GM12873 (cell line): Measurements from ENCODE around the gene DPF3.

Source experiments
- TF ChIP-seq, protein P1 (sequence below): IDR thresholded peaks from 2 replicates; pipeline ENCODE4 v1.5.1; 2012; ENCODE audit warnings: low read depth, mild to moderate bottlenecking, moderate library complexity, low read length, control low read depth; ENCODE audit not compliant: insufficient read depth; ENCODE audit errors: missing control alignments

Gene DPF3

DNA sequence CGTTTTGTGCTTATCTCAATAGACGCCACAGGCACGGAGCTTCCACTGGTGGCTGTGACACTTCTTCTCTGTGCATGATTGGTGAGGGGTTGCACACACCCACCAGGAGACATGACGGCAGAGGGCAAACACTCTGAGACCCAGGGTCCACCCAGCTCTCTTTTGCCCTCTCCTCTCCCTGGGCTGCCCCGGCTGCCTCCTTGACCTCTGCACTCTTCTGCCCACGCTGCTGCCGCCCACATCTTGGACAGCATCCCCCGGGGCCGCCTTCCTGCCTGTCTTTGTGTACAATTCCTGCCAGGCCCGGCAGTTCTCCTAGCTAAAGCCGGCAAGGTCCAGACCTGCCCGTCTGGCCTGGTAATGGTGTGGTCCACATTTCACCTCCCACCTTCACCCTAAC is 44.7 kb downstream of the DPF3 start:
- TF ChIP-seq, protein P1, sequence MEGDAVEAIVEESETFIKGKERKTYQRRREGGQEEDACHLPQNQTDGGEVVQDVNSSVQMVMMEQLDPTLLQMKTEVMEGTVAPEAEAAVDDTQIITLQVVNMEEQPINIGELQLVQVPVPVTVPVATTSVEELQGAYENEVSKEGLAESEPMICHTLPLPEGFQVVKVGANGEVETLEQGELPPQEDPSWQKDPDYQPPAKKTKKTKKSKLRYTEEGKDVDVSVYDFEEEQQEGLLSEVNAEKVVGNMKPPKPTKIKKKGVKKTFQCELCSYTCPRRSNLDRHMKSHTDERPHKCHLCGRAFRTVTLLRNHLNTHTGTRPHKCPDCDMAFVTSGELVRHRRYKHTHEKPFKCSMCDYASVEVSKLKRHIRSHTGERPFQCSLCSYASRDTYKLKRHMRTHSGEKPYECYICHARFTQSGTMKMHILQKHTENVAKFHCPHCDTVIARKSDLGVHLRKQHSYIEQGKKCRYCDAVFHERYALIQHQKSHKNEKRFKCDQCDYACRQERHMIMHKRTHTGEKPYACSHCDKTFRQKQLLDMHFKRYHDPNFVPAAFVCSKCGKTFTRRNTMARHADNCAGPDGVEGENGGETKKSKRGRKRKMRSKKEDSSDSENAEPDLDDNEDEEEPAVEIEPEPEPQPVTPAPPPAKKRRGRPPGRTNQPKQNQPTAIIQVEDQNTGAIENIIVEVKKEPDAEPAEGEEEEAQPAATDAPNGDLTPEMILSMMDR, result no peak

DNA sequence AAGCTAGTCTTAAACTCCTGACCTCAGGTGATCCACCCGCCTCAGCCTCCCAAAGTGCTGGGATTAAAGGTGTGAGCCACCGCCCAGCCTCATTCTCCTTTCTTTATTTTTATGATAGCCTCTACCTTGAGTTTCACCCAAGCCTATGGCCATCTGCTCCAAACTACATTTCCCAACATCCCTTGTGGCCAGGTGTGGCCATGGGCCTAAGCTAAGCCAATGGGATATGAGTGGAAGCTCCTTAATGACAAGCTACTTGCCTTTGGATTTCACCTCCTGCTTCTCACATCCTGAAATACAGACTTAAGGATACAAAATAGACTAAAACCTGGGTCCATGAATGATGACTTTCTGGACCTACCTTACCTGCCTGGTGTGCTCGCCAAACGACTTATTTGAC is 46.2 kb downstream of the DPF3 start:
- TF ChIP-seq, protein P1, result no peak

DNA sequence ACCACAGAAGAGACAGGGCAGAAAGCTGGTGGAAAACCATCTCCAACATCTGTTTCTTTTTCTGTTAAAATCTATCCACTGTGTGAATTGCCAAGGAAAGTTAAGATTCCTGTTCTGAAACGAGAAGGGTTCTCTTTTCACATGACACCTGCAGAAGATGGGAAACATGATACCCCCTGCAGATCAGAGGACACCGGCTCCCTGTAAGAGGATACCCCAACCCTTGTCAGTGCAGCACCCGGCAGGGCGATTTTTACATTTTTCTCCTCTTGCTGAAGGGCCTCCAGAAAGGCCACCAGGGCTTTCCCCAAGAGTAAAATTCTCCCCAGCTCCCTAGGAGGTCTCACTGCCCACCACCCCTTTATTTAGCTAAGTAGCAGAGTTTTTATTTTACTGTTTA is 48.2 kb downstream of the DPF3 start:
- TF ChIP-seq, protein P1, result no peak

DNA sequence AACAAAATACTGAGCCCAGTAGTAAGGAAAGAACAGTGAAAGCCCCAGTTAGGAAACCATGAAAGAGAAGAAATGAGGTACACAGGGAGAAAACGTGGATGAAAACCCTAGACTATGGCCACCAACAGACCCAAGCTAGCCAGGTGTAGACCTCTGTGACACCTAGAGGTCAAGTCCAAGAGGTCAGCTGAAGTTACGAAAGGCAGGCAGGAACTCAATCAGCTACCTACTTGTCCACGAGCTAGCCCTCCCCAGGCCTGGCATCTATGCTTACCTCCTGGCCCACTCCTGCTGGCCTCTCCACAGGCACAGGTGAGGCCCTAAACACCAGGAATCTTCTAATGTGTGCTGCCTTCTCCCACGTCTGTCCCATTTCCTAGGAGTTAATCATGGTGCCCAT is 48.7 kb downstream of the DPF3 start:
- TF ChIP-seq, protein P1, result no peak

DNA sequence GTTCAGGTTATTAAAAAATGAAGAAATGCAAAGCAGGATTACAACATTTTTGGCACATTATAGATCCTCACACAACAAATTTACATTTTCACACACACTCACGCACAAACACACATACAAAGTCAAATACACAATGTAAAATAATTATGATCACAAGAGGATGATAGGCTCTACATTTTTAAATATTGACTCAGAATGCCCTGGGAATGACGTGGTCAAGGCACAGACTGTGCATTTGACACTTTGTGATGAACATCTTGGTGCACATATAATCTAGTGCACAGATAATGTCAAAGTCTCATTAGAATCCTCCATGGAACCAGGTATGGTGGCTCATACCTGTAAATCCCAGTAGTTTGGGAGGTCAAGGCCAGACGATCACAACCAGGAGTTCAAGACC is 49.4 kb downstream of the DPF3 start:
- TF ChIP-seq, protein P1, result no peak

DNA sequence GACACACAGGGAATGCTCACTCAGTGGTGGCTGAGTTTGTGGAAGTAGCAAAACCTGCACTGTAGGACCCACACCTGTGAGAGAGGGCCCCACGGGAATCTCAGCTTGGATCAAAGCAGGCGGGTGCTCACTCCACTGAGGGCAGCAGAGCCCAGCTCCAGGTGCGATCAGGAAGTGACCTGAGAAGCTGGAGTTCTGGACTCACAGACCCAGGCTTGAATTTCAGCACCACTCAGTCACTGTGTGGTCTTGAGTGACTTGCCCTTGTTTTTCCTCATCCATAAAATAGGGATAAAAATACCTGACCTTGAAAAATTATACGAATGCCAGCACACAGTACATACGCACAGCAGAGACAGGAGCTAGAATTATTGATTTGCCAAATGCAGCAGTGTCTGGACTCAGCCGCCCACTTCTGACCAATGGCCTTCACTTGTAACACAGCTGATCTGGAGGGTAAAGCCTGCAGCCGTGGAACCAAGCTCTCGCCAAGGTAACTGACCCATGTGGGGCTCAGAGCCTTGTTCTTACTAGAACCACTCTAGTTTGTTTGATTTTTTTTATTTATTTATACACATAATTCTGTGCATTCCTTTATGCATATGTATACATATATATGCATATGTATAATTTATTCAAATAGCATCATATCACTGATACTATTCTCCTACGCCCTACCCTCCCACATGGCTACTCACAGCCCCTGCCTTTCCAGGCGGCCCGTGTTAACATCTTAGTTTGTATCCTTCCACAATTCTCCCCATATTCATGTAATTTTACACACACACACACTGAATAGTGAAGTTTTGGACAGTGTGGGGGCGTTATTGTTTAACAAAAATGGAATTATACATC is 53.9 kb downstream of the DPF3 start:
- TF ChIP-seq, protein P1, result no peak

DNA sequence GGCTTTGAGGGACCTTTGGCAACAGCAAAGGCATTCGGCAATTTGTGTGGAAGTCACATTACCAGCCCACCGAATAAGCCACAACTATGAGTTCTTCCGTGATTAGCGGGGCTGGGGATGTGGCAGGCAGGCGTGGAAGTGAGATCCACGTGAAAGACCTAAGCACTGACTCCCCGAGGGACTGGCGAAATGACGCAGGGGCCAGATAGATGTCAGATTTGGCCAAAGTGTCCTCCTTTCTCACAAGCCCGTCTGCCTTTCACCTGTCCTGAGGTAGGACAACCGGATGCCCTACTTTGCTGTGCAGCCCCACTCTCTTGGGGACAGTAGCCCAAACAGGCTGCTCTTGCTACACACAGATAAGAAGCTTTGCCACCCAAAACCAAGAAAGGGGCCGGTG is 54.5 kb downstream of the DPF3 start:
- TF ChIP-seq, protein P1, result no peak
